ENCODE results near the gene FAM13A.

DNA sequence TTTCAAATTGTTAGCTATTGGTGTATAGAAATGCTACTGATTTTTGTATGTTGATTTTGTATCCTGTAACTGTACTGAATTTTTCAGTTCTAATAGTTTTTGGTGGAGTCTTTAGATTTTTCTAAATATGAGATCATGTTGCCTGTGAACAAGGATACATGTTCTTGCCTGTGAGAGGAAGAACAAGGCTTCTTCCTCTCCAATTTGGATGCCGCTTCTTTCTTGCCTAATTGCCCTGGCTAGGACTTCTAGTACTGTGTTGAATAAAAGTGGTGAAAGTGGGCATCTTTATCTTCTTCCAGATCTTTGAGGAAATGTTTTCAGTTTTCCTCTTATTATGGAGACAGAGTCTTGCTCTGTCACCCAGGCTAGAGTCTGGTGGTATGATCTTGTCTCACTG, 343.2 kb downstream of the FAM13A start:
- TF ChIP-seq EZH2phosphoT487 (IDR thresholded peaks at IDR 0.05; ENCODE audit: low read depth, severe bottlenecking, unreplicated experiment) (no peak), CTCF (IDR thresholded peaks at IDR 0.05; ENCODE audit: poor library complexity) (no peak)

Measured in hepatocyte (in vitro differentiated cells).